ENCODE data around the gene MYLK4. TPM values are rescaled to one million over a fixed set of nuclear protein-coding genes. Genes with fewer than 3 reads are reported as not detected.

MYLK4 gene
- total RNA-seq, 1 donor from 2014 or later: 0.65 TPM

DNA sequence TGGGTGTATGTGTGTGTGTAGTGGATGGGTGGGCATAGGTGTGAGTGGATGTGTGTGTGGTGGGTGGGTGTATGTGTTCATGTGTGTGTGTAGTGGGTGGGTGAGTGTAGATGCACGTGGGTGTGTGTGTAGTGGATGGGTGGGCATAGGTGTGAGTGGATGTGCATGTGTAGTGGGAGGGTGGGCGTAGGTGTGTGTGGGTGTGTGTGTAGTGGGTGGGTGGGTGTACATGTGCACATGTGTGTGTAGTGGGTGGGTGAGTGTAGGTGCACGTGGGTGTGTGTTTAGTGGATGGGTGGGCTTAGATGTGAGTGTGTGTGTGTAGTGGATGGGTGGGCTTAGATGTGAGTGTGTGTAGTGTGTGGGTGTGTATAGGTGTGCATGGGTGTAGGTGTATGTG is 104.4 kb downstream of the MYLK4 start:
- H3K4me3 Mint-ChIP-seq: no peak overlapping the region
- peaks cover 4% of the 10 kb centered on the region for H3K9me3 Mint-ChIP-seq
- no peak for DNase-seq (ENCODE audit: extremely low spot score, unreplicated experiment)
- TF ChIP-seq, protein P1, sequence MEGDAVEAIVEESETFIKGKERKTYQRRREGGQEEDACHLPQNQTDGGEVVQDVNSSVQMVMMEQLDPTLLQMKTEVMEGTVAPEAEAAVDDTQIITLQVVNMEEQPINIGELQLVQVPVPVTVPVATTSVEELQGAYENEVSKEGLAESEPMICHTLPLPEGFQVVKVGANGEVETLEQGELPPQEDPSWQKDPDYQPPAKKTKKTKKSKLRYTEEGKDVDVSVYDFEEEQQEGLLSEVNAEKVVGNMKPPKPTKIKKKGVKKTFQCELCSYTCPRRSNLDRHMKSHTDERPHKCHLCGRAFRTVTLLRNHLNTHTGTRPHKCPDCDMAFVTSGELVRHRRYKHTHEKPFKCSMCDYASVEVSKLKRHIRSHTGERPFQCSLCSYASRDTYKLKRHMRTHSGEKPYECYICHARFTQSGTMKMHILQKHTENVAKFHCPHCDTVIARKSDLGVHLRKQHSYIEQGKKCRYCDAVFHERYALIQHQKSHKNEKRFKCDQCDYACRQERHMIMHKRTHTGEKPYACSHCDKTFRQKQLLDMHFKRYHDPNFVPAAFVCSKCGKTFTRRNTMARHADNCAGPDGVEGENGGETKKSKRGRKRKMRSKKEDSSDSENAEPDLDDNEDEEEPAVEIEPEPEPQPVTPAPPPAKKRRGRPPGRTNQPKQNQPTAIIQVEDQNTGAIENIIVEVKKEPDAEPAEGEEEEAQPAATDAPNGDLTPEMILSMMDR (conservative IDR thresholded peaks at IDR 0.05): no peak
- no peak overlapping the region for H3K27ac Mint-ChIP-seq
- no peaks in the 10 kb centered on the region for H3K36me3 Mint-ChIP-seq
- H3K27me3 Mint-ChIP-seq: peaks cover 6% of the 10 kb centered on the region
- peaks cover 15% of the 10 kb centered on the region for H3K4me1 Mint-ChIP-seq (ENCODE audit: unreplicated experiment)

DNA sequence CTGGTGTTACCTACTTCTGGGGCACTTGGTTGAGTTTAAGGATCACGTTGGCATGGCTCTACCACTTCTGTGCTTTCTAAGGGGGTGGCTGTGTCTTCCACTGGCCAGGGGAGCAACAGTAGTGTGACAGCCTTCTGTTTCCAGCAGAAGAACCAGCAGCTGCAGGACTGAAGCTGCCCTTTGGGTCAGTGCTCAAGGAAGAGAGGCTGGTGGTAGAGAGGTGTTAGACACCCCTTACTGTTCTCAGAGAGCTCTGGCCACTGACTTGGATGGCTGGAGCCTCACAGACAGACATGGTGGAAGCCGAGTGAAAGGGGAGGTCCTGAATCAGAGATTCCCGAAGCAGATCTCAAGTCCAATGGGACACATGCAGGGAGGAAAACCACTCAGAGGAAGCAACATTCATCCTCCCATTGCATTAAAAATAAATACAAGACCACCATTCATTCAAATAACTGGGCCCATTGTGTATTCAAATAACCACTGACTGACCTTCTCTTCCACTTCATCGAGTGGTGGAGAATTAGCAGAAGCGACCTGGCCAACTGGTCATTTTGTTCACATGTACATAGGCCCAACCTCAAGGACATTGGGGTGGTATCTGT is 106.7 kb downstream of the MYLK4 start:
- H3K27me3 Mint-ChIP-seq: peaks cover 11% of the 10 kb centered on the region
- H3K4me1 Mint-ChIP-seq (ENCODE audit: unreplicated experiment): peaks cover 15% of the 10 kb centered on the region
- H3K4me3 Mint-ChIP-seq: no peak overlapping the region
- H3K36me3 Mint-ChIP-seq: no peaks in the 10 kb centered on the region
- TF ChIP-seq, protein P1 (conservative IDR thresholded peaks at IDR 0.05): no peak
- no peak for DNase-seq (ENCODE audit: extremely low spot score, unreplicated experiment)
- H3K27ac Mint-ChIP-seq: no peak overlapping the region
- H3K9me3 Mint-ChIP-seq: peaks cover 4% of the 10 kb centered on the region

GRCh38 chr6:2643130-2643529 is 107.6 kb downstream of the MYLK4 start:
- Mint-ChIP-seq H3K27me3 (peaks cover 11% of the 10 kb centered on the region), H3K36me3 (no peaks in the 10 kb centered on the region), H3K27ac (no peak overlapping the region), H3K4me3 (no peak overlapping the region), H3K4me1 (ENCODE audit: unreplicated experiment) (peaks cover 15% of the 10 kb centered on the region), H3K9me3 (peaks cover 4% of the 10 kb centered on the region)
- no peak for DNase-seq (ENCODE audit: extremely low spot score, unreplicated experiment)
- TF ChIP-seq, protein P1 (conservative IDR thresholded peaks at IDR 0.05): no peak

- no peaks in the 10 kb centered on the region for H3K36me3 Mint-ChIP-seq
- no peak overlapping the region for H3K4me3 Mint-ChIP-seq
- peaks cover 4% of the 10 kb centered on the region for H3K9me3 Mint-ChIP-seq
- TF ChIP-seq, protein P1 (conservative IDR thresholded peaks at IDR 0.05): no peak
- H3K27ac Mint-ChIP-seq: no peak overlapping the region
- H3K4me1 Mint-ChIP-seq (ENCODE audit: unreplicated experiment): peaks cover 15% of the 10 kb centered on the region
- peaks cover 11% of the 10 kb centered on the region for H3K27me3 Mint-ChIP-seq
- DNase-seq (ENCODE audit: extremely low spot score, unreplicated experiment): no peak
Measured at GRCh38 chr6:2641044-2641725, 109.5 kb downstream of the MYLK4 start.

GRCh38 chr6:2640551-2640950 is 110.2 kb downstream of the MYLK4 start:
- H3K4me3 Mint-ChIP-seq: no peak overlapping the region
- peaks cover 4% of the 10 kb centered on the region for H3K9me3 Mint-ChIP-seq
- H3K36me3 Mint-ChIP-seq: no peaks in the 10 kb centered on the region
- DNase-seq (ENCODE audit: extremely low spot score, unreplicated experiment): no peak
- H3K4me1 Mint-ChIP-seq (ENCODE audit: unreplicated experiment): peaks cover 9% of the 10 kb centered on the region
- no peak overlapping the region for H3K27ac Mint-ChIP-seq
- TF ChIP-seq, protein P1 (conservative IDR thresholded peaks at IDR 0.05): no peak
- peaks cover 11% of the 10 kb centered on the region for H3K27me3 Mint-ChIP-seq

Measured in type B pancreatic cell (in vitro differentiated cells).